HFF-Myc (cell line): Measurements from ENCODE around the gene VAMP3.

Experiments used
- DNase-seq: peaks from one replicate; pipeline ENCODE4 v3.0.0-alpha.2; 2011; ENCODE audit warnings: low read depth; ENCODE audit errors: extremely low read depth
- H3K4me3 ChIP-seq: replicated peaks from 2 replicates; pipeline ENCODE4 v1.5.1; 2011; ENCODE audit warnings: low read depth, mild to moderate bottlenecking, control low read depth, low read length
- TF ChIP-seq, protein P1 (sequence below): IDR thresholded peaks from 2 replicates; pipeline ENCODE4 v1.5.1; 2012; ENCODE audit warnings: mild to moderate bottlenecking, low read depth, low read length, control low read depth; ENCODE audit errors: missing control alignments

VAMP3 gene

DNA sequence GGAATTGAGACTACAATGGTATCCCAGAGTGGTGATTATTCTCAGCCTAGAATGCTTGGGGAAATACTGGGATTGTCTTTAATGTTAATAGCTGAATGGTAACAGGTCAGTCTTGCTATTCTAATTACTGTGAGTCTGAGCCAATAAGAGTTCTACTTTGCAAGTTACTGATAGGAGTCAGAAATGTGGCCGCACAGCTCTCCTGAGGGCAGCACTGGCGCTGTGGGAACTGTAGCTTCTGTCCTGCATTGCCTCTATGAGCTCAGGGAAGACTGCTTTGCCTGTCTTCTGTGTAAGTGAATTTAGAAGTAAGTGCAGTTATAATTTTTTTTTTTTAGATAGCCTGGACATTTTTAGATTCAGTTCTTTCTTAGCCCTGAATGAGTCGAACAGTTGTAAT lies 10.0 kb upstream of the VAMP3 start:
- TF ChIP-seq, protein P1, sequence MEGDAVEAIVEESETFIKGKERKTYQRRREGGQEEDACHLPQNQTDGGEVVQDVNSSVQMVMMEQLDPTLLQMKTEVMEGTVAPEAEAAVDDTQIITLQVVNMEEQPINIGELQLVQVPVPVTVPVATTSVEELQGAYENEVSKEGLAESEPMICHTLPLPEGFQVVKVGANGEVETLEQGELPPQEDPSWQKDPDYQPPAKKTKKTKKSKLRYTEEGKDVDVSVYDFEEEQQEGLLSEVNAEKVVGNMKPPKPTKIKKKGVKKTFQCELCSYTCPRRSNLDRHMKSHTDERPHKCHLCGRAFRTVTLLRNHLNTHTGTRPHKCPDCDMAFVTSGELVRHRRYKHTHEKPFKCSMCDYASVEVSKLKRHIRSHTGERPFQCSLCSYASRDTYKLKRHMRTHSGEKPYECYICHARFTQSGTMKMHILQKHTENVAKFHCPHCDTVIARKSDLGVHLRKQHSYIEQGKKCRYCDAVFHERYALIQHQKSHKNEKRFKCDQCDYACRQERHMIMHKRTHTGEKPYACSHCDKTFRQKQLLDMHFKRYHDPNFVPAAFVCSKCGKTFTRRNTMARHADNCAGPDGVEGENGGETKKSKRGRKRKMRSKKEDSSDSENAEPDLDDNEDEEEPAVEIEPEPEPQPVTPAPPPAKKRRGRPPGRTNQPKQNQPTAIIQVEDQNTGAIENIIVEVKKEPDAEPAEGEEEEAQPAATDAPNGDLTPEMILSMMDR, result no peak
- H3K4me3 ChIP-seq, result no peak overlapping the region
- no peak for DNase-seq

DNA sequence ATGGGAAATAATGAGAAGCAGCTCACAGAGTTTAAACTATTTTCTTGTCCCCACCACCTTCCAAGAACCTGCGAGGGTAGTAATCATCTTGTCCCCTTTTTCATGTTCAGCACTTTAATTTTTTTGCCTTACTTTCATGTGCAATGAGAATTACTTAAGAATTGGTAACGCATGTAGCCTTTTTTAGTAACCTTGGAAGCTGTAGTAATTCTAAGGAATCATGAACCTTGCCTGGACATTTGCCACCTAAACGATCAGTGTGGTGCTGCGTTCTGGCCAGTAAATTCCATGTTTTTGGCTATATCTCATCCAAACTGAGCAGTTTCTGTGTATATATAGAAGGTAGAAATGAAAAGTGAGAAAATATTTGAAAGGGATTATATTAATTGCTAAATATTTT lies 3.9 kb upstream of the VAMP3 start:
- no peak overlapping the region for H3K4me3 ChIP-seq
- no peak for DNase-seq
- TF ChIP-seq, protein P1, result no peak

DNA sequence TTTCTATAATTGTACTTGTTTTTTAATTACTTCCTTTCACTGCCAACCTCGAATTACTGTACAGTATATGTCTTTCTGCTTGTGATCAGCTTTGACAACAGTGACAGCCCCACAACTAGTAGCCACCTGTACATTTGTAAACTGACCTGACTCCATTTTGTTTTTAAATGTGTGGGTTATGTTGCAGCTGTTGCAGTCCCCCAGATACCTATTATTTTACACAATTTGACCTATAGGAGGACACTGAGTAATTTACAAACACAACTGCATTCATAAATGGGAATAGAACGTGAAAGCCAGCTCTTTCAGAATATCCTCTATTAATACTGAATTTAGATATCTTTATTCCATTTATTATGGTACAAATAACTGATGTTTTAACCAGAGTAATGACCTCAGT lies 2.5 kb upstream of the VAMP3 start:
- H3K4me3 ChIP-seq, result no peak overlapping the region
- TF ChIP-seq, protein P1, result no peak
- DNase-seq, result no peak

- no peak for DNase-seq
- no peak overlapping the region for H3K4me3 ChIP-seq
- TF ChIP-seq, protein P1, result no peak
Observed at GRCh38 chr1:7769673-7770412, 1.3 kb upstream of the VAMP3 start.

DNA sequence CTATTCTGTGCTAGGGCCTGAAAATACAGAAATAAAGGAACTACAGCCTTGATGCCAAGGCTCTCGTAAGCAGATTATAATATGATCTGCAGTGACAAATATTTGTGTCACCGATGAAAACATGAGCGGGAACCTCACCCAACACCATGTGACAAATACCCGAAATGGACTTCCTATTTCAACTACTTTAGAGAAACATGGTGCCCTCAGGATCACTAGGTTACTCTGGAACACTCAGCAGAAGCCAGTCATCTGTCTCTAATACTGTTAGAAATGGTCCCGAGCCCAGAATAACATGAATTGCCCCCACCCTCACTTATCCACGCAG lies 463 bp upstream of the VAMP3 start:
- peak overlapping the region; percentile 75 for H3K4me3 ChIP-seq
- TF ChIP-seq, protein P1, result no peak
- no peak for DNase-seq

GRCh38 chr1:7771823-7772299 lies 765 bp downstream of the VAMP3 start:
- TF ChIP-seq, protein P1, result no peak
- DNase-seq, result no peak
- peak overlapping the region; percentile 75 for H3K4me3 ChIP-seq

DNA sequence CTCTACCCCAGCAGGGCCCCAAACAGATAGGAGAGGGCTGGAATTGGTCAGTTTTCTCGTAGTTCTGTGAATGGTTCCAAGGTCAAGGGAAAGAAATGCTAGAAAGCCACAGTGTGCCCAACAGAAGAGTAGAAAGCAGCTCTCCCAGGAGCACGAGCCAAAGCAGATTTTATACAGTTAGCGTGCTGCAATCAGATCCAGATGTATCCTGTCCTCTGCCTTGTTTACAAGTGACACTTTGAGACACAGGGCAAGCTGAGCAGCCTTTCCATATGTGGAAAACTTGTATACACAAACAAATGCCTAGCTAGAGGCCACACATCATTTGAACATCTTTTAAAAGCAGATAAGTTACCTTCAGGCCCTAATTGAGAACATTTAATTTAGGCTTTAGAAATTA lies 6.5 kb downstream of the VAMP3 start:
- TF ChIP-seq, protein P1, result no peak
- H3K4me3 ChIP-seq, result no peak overlapping the region
- DNase-seq, result no peak
